Neuronal stem cell (in vitro differentiated cells): ENCODE data around the gene THSD4.
A peak's percentile ranks its signal among the peaks of the same experiment; 100 is the strongest.

Experiments
- DNase-seq: peaks from one replicate; pipeline ENCODE4 v3.0.0-alpha.2; 2013; ENCODE audit warnings: low spot score
- H2AFZ ChIP-seq: one replicate; pipeline ENCODE4 v1.6.1; 2013; ENCODE audit warnings: mild to moderate bottlenecking, low read length, inconsistent platforms
- H2AK5ac ChIP-seq: 2 replicates; pipeline ENCODE4 v1.6.1; 2013; ENCODE audit warnings: low read depth, mild to moderate bottlenecking, inconsistent platforms, low read length, moderate library complexity, mixed read lengths
- H2BK120ac ChIP-seq: 2 replicates; pipeline ENCODE4 v1.6.1; 2013; ENCODE audit warnings: low read depth, mild to moderate bottlenecking, inconsistent platforms, low read length, moderate library complexity, mixed read lengths
- H2BK12ac ChIP-seq: one replicate; pipeline ENCODE4 v1.6.1; 2013; ENCODE audit warnings: low read length, inconsistent platforms
- H2BK15ac ChIP-seq: 2 replicates; pipeline ENCODE4 v1.6.1; 2013; ENCODE audit warnings: mild to moderate bottlenecking, low read length, inconsistent platforms, mixed read lengths
- H2BK5ac ChIP-seq: one replicate; pipeline ENCODE4 v1.6.1; 2013; ENCODE audit warnings: inconsistent platforms, mild to moderate bottlenecking, low read length, moderate library complexity
- H3K14ac ChIP-seq: one replicate; pipeline ENCODE4 v1.6.1; 2013; ENCODE audit warnings: low read length, inconsistent platforms
- H3K18ac ChIP-seq: 2 replicates; pipeline ENCODE4 v1.6.1; 2013; ENCODE audit warnings: low read length, inconsistent platforms
- H3K23ac ChIP-seq: 2 replicates; pipeline ENCODE4 v1.6.1; 2013; ENCODE audit warnings: low read depth, mild to moderate bottlenecking, mixed read lengths, low read length, inconsistent platforms; ENCODE audit not compliant: poor library complexity
- H3K27ac ChIP-seq: replicated peaks from 3 replicates; pipeline ENCODE4 v1.5.1; 2013; ENCODE audit warnings: low read length, inconsistent platforms
- H3K27me3 ChIP-seq, 3 experiments: 2 replicates each; pipeline ENCODE4 v1.6.1; 2013; ENCODE audit warnings: low read length in 3 of 3, mild to moderate bottlenecking in 2 of 3, inconsistent platforms in 1 of 3, low read depth in 1 of 3, mixed read lengths in 1 of 3, moderate library complexity in 1 of 3; ENCODE audit not compliant: control insufficient read depth in 3 of 3, insufficient read depth in 3 of 3
- H3K36me3 ChIP-seq, 2 donors: replicated peaks in 1 of 2; 2 replicates each; pipeline ENCODE4 v1.6.1; 2013; ENCODE audit warnings: low read length in 2 of 2; ENCODE audit not compliant: control insufficient read depth in 2 of 2, insufficient read depth in 2 of 2
- H3K4ac ChIP-seq: 2 replicates; pipeline ENCODE4 v1.6.1; 2013; ENCODE audit warnings: inconsistent platforms, mild to moderate bottlenecking, low read length, moderate library complexity
- H3K4me1 ChIP-seq, 2 donors: 1 replicate in 1 of 2; 2 replicates in 1 of 2; pipeline ENCODE4 v1.6.1; 2013; ENCODE audit warnings: low read length in 2 of 2, low read depth in 1 of 2; ENCODE audit not compliant: control insufficient read depth in 2 of 2, insufficient read depth in 1 of 2
- H3K4me2 ChIP-seq: one replicate; pipeline ENCODE4 v1.6.1; 2013; ENCODE audit warnings: mild to moderate bottlenecking, low read length, inconsistent platforms; ENCODE audit not compliant: insufficient read depth, poor library complexity, severe bottlenecking
- H3K4me3 ChIP-seq, 2 donors: 2 replicates each; pipeline ENCODE4 v1.5.1; 2013; ENCODE audit warnings: low read length in 2 of 2, mild to moderate bottlenecking in 2 of 2, inconsistent platforms in 1 of 2, moderate library complexity in 1 of 2
- H3K79me1 ChIP-seq: one replicate; pipeline ENCODE4 v1.6.1; 2013; ENCODE audit warnings: low read depth, mild to moderate bottlenecking, inconsistent platforms, low read length, moderate library complexity
- H3K9ac ChIP-seq: one replicate; pipeline ENCODE4 v1.6.1; 2013; ENCODE audit warnings: mild to moderate bottlenecking, low read depth, low read length, inconsistent platforms; ENCODE audit not compliant: poor library complexity
- H3K9me3 ChIP-seq, 2 donors: replicated peaks in 1 of 2; 2 replicates each; pipeline versions ENCODE3 to v1.6.1; 2013; ENCODE audit warnings: low read length in 2 of 2, mild to moderate bottlenecking in 2 of 2, inconsistent platforms in 1 of 2, low read depth in 1 of 2, mixed read lengths in 1 of 2, moderate library complexity in 1 of 2; ENCODE audit not compliant: control insufficient read depth in 2 of 2, insufficient read depth in 1 of 2
- H4K8ac ChIP-seq: one replicate; pipeline ENCODE4 v1.6.1; 2013; ENCODE audit warnings: low read depth, mild to moderate bottlenecking, inconsistent platforms, low read length, moderate library complexity
- H4K91ac ChIP-seq: one replicate; pipeline ENCODE4 v1.6.1; 2013; ENCODE audit warnings: low read length, low read depth, mild to moderate bottlenecking, inconsistent platforms; ENCODE audit not compliant: poor library complexity
- WGBS, 2 donors: extraction: QIAGEN DNeasy Blood & Tissue Kit; methylation state at CpG; one replicate each; pipeline ENCODE4 v1.1.7; 2013; ENCODE audit warnings: missing lambda C conversion rate in 2 of 2, mixed read lengths in 1 of 2; ENCODE audit not compliant: insufficient read length in 2 of 2, insufficient replicate concordance in 1 of 2; ENCODE audit errors: extremely low coverage in 2 of 2; 5-methylcytosine and 5-hydroxymethylcytosine counted together

Gene THSD4

GRCh38 chr15:71806452-71806931 lies 691.2 kb downstream of the THSD4 start:
- no peaks in the 10 kb centered on the region for H3K9me3 ChIP-seq
- no peak overlapping the region for H3K9ac ChIP-seq
- H3K4me2 ChIP-seq: no peak overlapping the region
- peak overlapping the region; percentile 21 for H2BK5ac ChIP-seq
- no peak overlapping the region for H4K8ac ChIP-seq
- H3K23ac ChIP-seq: no peak overlapping the region
- H4K91ac ChIP-seq: no peak overlapping the region
- no peak overlapping the region for H3K4me3 ChIP-seq
- H2BK120ac ChIP-seq: no peak overlapping the region
- no peak overlapping the region for H2BK12ac ChIP-seq
- H2AFZ ChIP-seq: peak overlapping the region; percentile 92
- peak overlapping the region; percentile 8 for H2AK5ac ChIP-seq
- peak overlapping the region; percentile 79 for H3K27ac ChIP-seq
- no peak for DNase-seq
- H3K79me1 ChIP-seq: no peaks in the 10 kb centered on the region
- no peaks in the 10 kb centered on the region for H3K36me3 ChIP-seq
- H3K4ac ChIP-seq: no peak overlapping the region
- H3K18ac ChIP-seq: peak overlapping the region; percentile 12
- H3K4me1 ChIP-seq: peaks cover 16 to 24% of the 10 kb centered on the region in 2 donors
- no CpG with 5 or more reads among the region's 7 CpGs for WGBS, 2 donors
- H3K14ac ChIP-seq: no peak overlapping the region
- H2BK15ac ChIP-seq: no peak overlapping the region
- H3K27me3 ChIP-seq: no peaks in the 10 kb centered on the region

GRCh38 chr15:71807125-71807629 lies 691.9 kb downstream of the THSD4 start:
- Histone ChIP-seq H3K4me3 (no peak overlapping the region), H3K9me3 (no peaks in the 10 kb centered on the region)

GRCh38 chr15:71807691-71808091 lies 692.4 kb downstream of the THSD4 start:
- Histone ChIP-seq H3K23ac (no peak overlapping the region), H3K14ac (no peak overlapping the region), H4K91ac (peak overlapping the region; percentile 6), H3K27me3 (no peaks in the 10 kb centered on the region), H2BK15ac (peak overlapping the region; percentile 84), H3K4me3 (no peak overlapping the region), H3K79me1 (no peaks in the 10 kb centered on the region), H3K4me1 (peaks cover 16 to 24% of the 10 kb centered on the region in 2 donors), H3K4me2 (no peak overlapping the region), H3K18ac (peak overlapping the region; percentile 80), H3K9ac (peak overlapping the region; percentile 18), H2BK120ac (no peak overlapping the region), H4K8ac (no peak overlapping the region), H3K9me3 (no peaks in the 10 kb centered on the region), H3K4ac (no peak overlapping the region), H2BK12ac (peak overlapping the region; percentile 92), H2AFZ (peak overlapping the region; percentile 92), H3K27ac (peak overlapping the region; percentile 79), H2AK5ac (peak overlapping the region; percentile 98), H2BK5ac (peak overlapping the region; percentile 4), H3K36me3 (no peaks in the 10 kb centered on the region)
- WGBS, 2 donors: no CpG with 5 or more reads among the region's 4 CpGs
- DNase-seq: no peak

More at GRCh38 chr15:71807125-71807629, 691.9 kb downstream of the THSD4 start:
- Histone ChIP-seq H4K91ac (no peak overlapping the region), H3K4me1 (peaks cover 16 to 24% of the 10 kb centered on the region in 2 donors), H3K4me2 (peak overlapping the region; percentile 30), H3K27ac (peak overlapping the region; percentile 79), H3K18ac (peak overlapping the region; percentile 86), H2AFZ (peak overlapping the region; percentile 92), H2BK5ac (peak overlapping the region; percentile 21), H4K8ac (peak overlapping the region; percentile 7), H2BK120ac (no peak overlapping the region), H2AK5ac (no peak overlapping the region), H3K27me3 (no peaks in the 10 kb centered on the region), H2BK15ac (peak overlapping the region; percentile 0), H3K14ac (no peak overlapping the region), H3K4ac (no peak overlapping the region), H2BK12ac (no peak overlapping the region), H3K36me3 (no peaks in the 10 kb centered on the region), H3K9ac (peak overlapping the region; percentile 46), H3K79me1 (no peaks in the 10 kb centered on the region), H3K23ac (no peak overlapping the region)
- WGBS, 2 donors: no CpG with 5 or more reads among the region's 15 CpGs
- DNase-seq: peak; percentile 57

GRCh38 chr15:71808311-71809020 lies 693.2 kb downstream of the THSD4 start:
- H3K4me2 ChIP-seq: no peak overlapping the region
- H3K23ac ChIP-seq: peak overlapping the region; percentile 5
- H3K36me3 ChIP-seq: no peaks in the 10 kb centered on the region
- peak overlapping the region; percentile 87 for H2BK12ac ChIP-seq
- no peak overlapping the region for H4K8ac ChIP-seq
- peaks cover 16 to 24% of the 10 kb centered on the region in 2 donors for H3K4me1 ChIP-seq
- peak overlapping the region; percentile 80 for H3K18ac ChIP-seq
- H2AK5ac ChIP-seq: peak overlapping the region; percentile 98
- H3K79me1 ChIP-seq: no peaks in the 10 kb centered on the region
- H2BK15ac ChIP-seq: peak overlapping the region; percentile 84
- H3K27ac ChIP-seq: no peak overlapping the region
- no peaks in the 10 kb centered on the region for H3K9me3 ChIP-seq
- peak overlapping the region; percentile 92 for H3K14ac ChIP-seq
- H3K9ac ChIP-seq: no peak overlapping the region
- H2BK5ac ChIP-seq: peak overlapping the region; percentile 4
- H3K27me3 ChIP-seq: no peaks in the 10 kb centered on the region
- H3K4ac ChIP-seq: peak overlapping the region; percentile 53
- peak overlapping the region; percentile 6 for H4K91ac ChIP-seq
- WGBS, 2 donors: no CpG with 5 or more reads among the region's 18 CpGs
- no peak overlapping the region for H3K4me3 ChIP-seq
- no peak for DNase-seq
- peak overlapping the region; percentile 13 for H2AFZ ChIP-seq
- peak overlapping the region; percentile 76 for H2BK120ac ChIP-seq
